ENCODE measurements around the gene TVP23A.

The TVP23A gene

DNA sequence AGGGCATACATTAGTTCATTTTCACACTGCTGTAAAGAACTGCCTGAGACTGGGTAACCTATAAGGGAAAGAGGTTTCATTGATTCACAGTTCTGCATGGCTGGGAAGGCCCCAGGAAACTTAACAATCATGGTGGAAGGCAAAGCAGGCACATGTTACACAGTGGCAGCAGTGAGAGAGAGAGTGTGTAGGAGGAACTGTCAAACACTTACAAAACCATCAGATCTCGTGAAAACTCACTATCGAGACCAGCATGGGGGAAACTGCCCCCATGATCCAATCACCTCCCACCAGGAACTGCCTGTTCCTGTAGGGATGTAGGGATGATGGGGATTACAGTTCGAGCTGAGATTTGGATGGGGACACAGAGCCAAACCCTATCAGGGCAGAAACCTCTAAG is 57.7 kb downstream of the TVP23A start:
- no peak overlapping the region for H3K27ac ChIP-seq (ENCODE audit: low read length)
- no peak overlapping the region for H3K9ac ChIP-seq (ENCODE audit: low read depth, low read length)
- H3K4me1 ChIP-seq (ENCODE audit: insufficient read depth, low read length), result no peaks in the 10 kb centered on the region
- no peak overlapping the region for H3K4me3 ChIP-seq (ENCODE audit: low read length)
- no peaks in the 10 kb centered on the region for H3K9me3 ChIP-seq (ENCODE audit: insufficient read depth, low read depth, low read length)
- peaks cover 76% of the 10 kb centered on the region for H3K36me3 ChIP-seq (ENCODE audit: insufficient read depth, low read depth, low read length)
- H3K27me3 ChIP-seq (ENCODE audit: insufficient read depth, low read length), result no peaks in the 10 kb centered on the region

DNA sequence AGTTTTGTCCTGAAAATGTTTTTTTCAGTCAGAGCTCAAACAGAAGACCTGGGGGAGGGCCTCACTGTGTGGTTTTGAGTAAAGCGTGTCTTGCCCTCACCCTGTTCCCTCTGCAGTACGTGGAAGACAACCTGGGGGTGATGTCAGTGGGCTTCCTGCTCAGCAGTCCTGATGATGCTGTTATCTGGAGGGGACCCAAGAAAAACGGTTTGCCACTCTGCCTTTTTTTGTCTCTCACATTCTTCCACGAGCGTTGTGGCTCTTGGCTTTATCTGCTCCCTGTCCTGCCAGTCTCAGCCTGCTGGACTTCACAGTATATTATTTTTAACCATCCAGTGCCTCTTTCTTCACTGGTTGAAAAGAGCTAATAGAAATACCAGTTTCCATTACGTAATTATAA is 62.0 kb downstream of the TVP23A start:
- Histone ChIP-seq H3K36me3 (ENCODE audit: insufficient read depth, low read depth, low read length) (peaks cover 57% of the 10 kb centered on the region), H3K27ac (ENCODE audit: low read length) (no peak overlapping the region), H3K4me3 (ENCODE audit: low read length) (no peak overlapping the region), H3K9me3 (ENCODE audit: insufficient read depth, low read depth, low read length) (no peaks in the 10 kb centered on the region), H3K27me3 (ENCODE audit: insufficient read depth, low read length) (no peaks in the 10 kb centered on the region), H3K4me1 (ENCODE audit: insufficient read depth, low read length) (no peaks in the 10 kb centered on the region), H3K9ac (ENCODE audit: low read depth, low read length) (no peak overlapping the region)

- no peaks in the 10 kb centered on the region for H3K9me3 ChIP-seq (ENCODE audit: insufficient read depth, low read depth, low read length)
- no peaks in the 10 kb centered on the region for H3K4me1 ChIP-seq (ENCODE audit: insufficient read depth, low read length)
- H3K4me3 ChIP-seq (ENCODE audit: low read length), result no peak overlapping the region
- H3K27me3 ChIP-seq (ENCODE audit: insufficient read depth, low read length), result no peaks in the 10 kb centered on the region
- H3K36me3 ChIP-seq (ENCODE audit: insufficient read depth, low read depth, low read length), result peaks cover 49% of the 10 kb centered on the region
- no peak overlapping the region for H3K9ac ChIP-seq (ENCODE audit: low read depth, low read length)
- no peak overlapping the region for H3K27ac ChIP-seq (ENCODE audit: low read length)
These were observed 63.7 kb downstream of the TVP23A start for GRCh38 chr16:10754941-10755340.

- H3K4me1 ChIP-seq (ENCODE audit: insufficient read depth, low read length), result no peaks in the 10 kb centered on the region
- H3K36me3 ChIP-seq (ENCODE audit: insufficient read depth, low read depth, low read length), result peaks cover 38% of the 10 kb centered on the region
- no peak overlapping the region for H3K9ac ChIP-seq (ENCODE audit: low read depth, low read length)
- H3K4me3 ChIP-seq (ENCODE audit: low read length), result no peak overlapping the region
- H3K27me3 ChIP-seq (ENCODE audit: insufficient read depth, low read length), result no peaks in the 10 kb centered on the region
- no peak overlapping the region for H3K27ac ChIP-seq (ENCODE audit: low read length)
- H3K9me3 ChIP-seq (ENCODE audit: insufficient read depth, low read depth, low read length), result no peaks in the 10 kb centered on the region
These were observed 64.9 kb downstream of the TVP23A start for GRCh38 chr16:10753670-10754069.

DNA sequence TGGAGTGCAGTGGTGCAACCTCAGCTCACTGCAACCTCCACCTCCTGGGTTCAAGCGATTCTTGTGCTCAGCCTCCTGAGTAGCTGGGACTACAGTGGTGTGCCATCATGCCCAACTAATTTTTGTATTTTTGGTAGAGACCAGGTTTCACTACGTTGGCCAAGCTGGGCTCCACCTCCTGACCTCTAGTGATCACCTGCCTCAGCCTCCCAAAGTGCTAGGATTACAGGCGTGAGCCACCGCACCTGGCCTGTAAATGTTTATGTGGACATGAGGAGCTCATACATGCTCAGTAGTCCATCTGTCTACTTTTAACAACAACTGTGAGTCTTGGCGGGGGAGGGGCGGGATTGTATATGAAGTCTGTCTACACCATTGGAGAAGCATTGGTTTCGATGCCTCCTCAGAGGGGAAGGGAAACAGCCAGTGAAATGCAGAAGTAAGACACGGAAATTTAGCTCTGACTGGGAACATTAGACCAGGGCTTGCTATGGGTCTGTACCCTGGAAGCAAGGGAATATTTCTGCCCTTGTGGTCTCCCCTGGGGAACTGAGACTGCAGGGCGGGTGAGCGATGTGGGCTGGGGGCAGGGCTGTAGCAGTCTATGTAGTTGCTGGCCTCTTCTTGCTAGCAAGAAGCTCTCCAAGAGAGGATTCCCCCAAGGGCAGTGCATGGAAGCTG is 65.6 kb downstream of the TVP23A start:
- no peaks in the 10 kb centered on the region for H3K4me1 ChIP-seq (ENCODE audit: insufficient read depth, low read length)
- H3K36me3 ChIP-seq (ENCODE audit: insufficient read depth, low read depth, low read length), result peaks cover 38% of the 10 kb centered on the region
- H3K4me3 ChIP-seq (ENCODE audit: low read length), result no peak overlapping the region
- H3K9ac ChIP-seq (ENCODE audit: low read depth, low read length), result no peak overlapping the region
- no peaks in the 10 kb centered on the region for H3K9me3 ChIP-seq (ENCODE audit: insufficient read depth, low read depth, low read length)
- no peak overlapping the region for H3K27ac ChIP-seq (ENCODE audit: low read length)
- H3K27me3 ChIP-seq (ENCODE audit: insufficient read depth, low read length), result no peaks in the 10 kb centered on the region

DNA sequence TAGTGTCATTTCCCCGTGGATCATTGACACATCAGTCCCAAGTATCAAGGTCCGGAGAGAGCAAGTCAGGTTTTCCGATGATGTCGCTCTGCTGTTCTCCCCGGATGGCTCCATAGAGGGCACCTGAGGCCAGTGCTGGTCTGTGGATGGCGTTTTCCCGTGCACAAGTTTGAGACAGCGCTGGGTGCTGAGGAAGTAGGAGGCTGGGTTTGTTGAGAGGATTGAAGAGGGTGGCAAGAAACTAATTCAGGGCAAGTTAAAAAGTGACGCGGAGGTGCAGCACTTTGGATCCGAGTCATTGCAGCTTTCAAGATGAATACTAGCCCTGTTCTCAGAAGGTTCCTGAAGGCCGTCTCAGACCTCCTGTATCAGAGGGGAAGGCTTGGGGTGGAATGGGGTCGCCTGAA is 67.3 kb downstream of the TVP23A start:
- Histone ChIP-seq H3K36me3 (ENCODE audit: insufficient read depth, low read depth, low read length) (peaks cover 35% of the 10 kb centered on the region), H3K9me3 (ENCODE audit: insufficient read depth, low read depth, low read length) (no peaks in the 10 kb centered on the region), H3K4me1 (ENCODE audit: insufficient read depth, low read length) (no peaks in the 10 kb centered on the region), H3K27ac (ENCODE audit: low read length) (no peak overlapping the region), H3K27me3 (ENCODE audit: insufficient read depth, low read length) (no peaks in the 10 kb centered on the region), H3K9ac (ENCODE audit: low read depth, low read length) (no peak overlapping the region), H3K4me3 (ENCODE audit: low read length) (no peak overlapping the region)

GRCh38 chr16:10750793-10751192 is 67.8 kb downstream of the TVP23A start:
- Histone ChIP-seq H3K36me3 (ENCODE audit: insufficient read depth, low read depth, low read length) (peaks cover 35% of the 10 kb centered on the region), H3K9me3 (ENCODE audit: insufficient read depth, low read depth, low read length) (no peaks in the 10 kb centered on the region), H3K27ac (ENCODE audit: low read length) (no peak overlapping the region), H3K9ac (ENCODE audit: low read depth, low read length) (no peak overlapping the region), H3K4me3 (ENCODE audit: low read length) (no peak overlapping the region), H3K27me3 (ENCODE audit: insufficient read depth, low read length) (no peaks in the 10 kb centered on the region), H3K4me1 (ENCODE audit: insufficient read depth, low read length) (no peaks in the 10 kb centered on the region)

DNA sequence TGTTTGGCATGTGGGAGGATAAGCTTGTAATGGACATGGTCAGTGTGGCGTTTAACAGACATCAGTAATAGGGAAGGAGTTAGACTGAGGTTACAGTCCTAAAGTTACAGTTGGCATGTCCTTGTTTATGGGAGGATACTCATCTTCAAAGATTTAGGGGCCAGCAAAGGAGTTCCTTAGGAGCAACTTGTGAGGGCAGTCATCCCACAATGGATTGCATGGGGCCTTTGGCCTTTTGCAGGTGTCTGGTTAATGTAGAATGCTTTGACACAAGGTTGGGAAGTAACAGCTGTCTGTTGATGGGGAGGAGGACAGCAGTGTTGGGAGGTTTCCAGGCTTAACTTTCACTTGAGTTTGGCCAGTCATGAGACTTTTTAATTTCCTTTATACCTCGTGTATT is 72.8 kb downstream of the TVP23A start:
- H3K4me3 ChIP-seq (ENCODE audit: low read length), result no peak overlapping the region
- H3K4me1 ChIP-seq (ENCODE audit: insufficient read depth, low read length), result no peaks in the 10 kb centered on the region; the same call in 1 of the 2 replicates
- peaks cover 20% of the 10 kb centered on the region; the same call in 1 of the 2 replicates for H3K36me3 ChIP-seq (ENCODE audit: insufficient read depth, low read depth, low read length)
- no peaks in the 10 kb centered on the region for H3K9me3 ChIP-seq (ENCODE audit: insufficient read depth, low read depth, low read length)
- H3K9ac ChIP-seq (ENCODE audit: low read depth, low read length), result no peak overlapping the region
- no peaks in the 10 kb centered on the region for H3K27me3 ChIP-seq (ENCODE audit: insufficient read depth, low read length)
- no peak overlapping the region for H3K27ac ChIP-seq (ENCODE audit: low read length)

GRCh38 chr16:10744370-10745030 is 74.1 kb downstream of the TVP23A start:
- Histone ChIP-seq H3K4me3 (ENCODE audit: low read length) (peak overlapping the region; percentile 88), H3K27me3 (ENCODE audit: insufficient read depth, low read length) (no peaks in the 10 kb centered on the region), H3K36me3 (ENCODE audit: insufficient read depth, low read depth, low read length) (peaks cover 14% of the 10 kb centered on the region; the same call in 1 of the 2 replicates), H3K4me1 (ENCODE audit: insufficient read depth, low read length) (no peaks in the 10 kb centered on the region; the same call in 1 of the 2 replicates), H3K27ac (ENCODE audit: low read length) (no peak overlapping the region), H3K9me3 (ENCODE audit: insufficient read depth, low read depth, low read length) (no peaks in the 10 kb centered on the region), H3K9ac (ENCODE audit: low read depth, low read length) (peak overlapping the region; percentile 86)

- H3K4me3 ChIP-seq (ENCODE audit: low read length), result peak within 1 kb of the TSS; percentile 88
- H3K36me3 ChIP-seq (ENCODE audit: insufficient read depth, low read depth, low read length), result peaks cover 14% of the 10 kb centered on the region; the same call in 1 of the 2 replicates
- peak within 1 kb of the TSS; percentile 89 for H3K9ac ChIP-seq (ENCODE audit: low read depth, low read length)
- H3K4me1 ChIP-seq (ENCODE audit: insufficient read depth, low read length), result no peaks in the 10 kb centered on the region; the same call in 1 of the 2 replicates
- no peaks in the 10 kb centered on the region for H3K27me3 ChIP-seq (ENCODE audit: insufficient read depth, low read length)
- H3K27ac ChIP-seq (ENCODE audit: low read length), result no peak within 1 kb of the TSS
- no peaks in the 10 kb centered on the region for H3K9me3 ChIP-seq (ENCODE audit: insufficient read depth, low read depth, low read length)
These were observed 74.8 kb downstream of the TVP23A start, which contains the start of gene NUBP1 for GRCh38 chr16:10743610-10744369. Gene NUBP1 (plus strand): TSS chr16:10743842. CDS start chr16:10743864, 22 bp downstream.

DNA sequence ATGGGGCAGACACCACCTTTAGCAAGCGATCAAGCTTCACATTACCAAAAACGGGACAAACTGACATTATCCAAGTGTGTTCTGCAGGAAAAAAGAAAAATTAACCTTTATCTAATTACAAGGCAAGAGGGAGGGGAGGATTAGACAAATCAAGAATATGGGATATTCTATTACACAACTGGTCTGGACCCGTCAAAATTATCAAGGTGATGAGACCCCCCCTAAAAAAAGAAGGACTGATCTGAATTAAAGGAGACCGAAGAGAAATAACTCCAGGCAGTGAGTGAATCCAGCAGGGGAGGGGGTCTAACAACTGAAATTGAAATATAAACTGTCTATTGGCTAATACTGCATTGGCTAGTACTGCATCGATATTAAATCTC is 75.4 kb downstream of the TVP23A start:
- H3K4me1 ChIP-seq (ENCODE audit: insufficient read depth, low read length), result no peaks in the 10 kb centered on the region; the same call in 1 of the 2 replicates
- H3K4me3 ChIP-seq (ENCODE audit: low read length), result peak overlapping the region; percentile 88
- no peak overlapping the region for H3K27ac ChIP-seq (ENCODE audit: low read length)
- peak overlapping the region; percentile 89; the same call in 1 of the 2 replicates for H3K9ac ChIP-seq (ENCODE audit: low read depth, low read length)
- peaks cover 10% of the 10 kb centered on the region; the same call in 1 of the 2 replicates for H3K36me3 ChIP-seq (ENCODE audit: insufficient read depth, low read depth, low read length)
- H3K27me3 ChIP-seq (ENCODE audit: insufficient read depth, low read length), result no peaks in the 10 kb centered on the region
- H3K9me3 ChIP-seq (ENCODE audit: insufficient read depth, low read depth, low read length), result no peaks in the 10 kb centered on the region

Data from iPS-20b (cell line).